HepG2 (cell line): ENCODE data around the gene VPS37B. TPM values are rescaled to one million over a fixed set of nuclear protein-coding genes. Genes with fewer than 3 reads are reported as not detected.

ENCODE experiments used
- AGO1 ChIP-seq: fragments of 200-400 bp; formaldehyde crosslinking; IDR thresholded peaks from 2 replicates; pipeline ENCODE4 v1.6.1; 2017; ENCODE audit warnings: mild to moderate bottlenecking, low read depth, low read length, moderate library complexity; ENCODE audit not compliant: poor library complexity, severe bottlenecking
- ARID5B ChIP-seq: IDR thresholded peaks from 2 replicates; pipeline ENCODE4 v1.4.0; 2020; ENCODE audit warnings: mild to moderate bottlenecking, missing genetic modification reagents
- BRCA1 ChIP-seq: sonication (generic); formaldehyde crosslinking; IDR thresholded peaks from 2 replicates; pipeline ENCODE4 v1.4.0; 2020; ENCODE audit warnings: missing genetic modification reagents
- MIXL1 ChIP-seq: IDR thresholded peaks from 2 replicates; pipeline ENCODE4 v1.6.1; 2016
- MXD4 ChIP-seq: IDR thresholded peaks from 2 replicates; pipeline ENCODE4 v1.6.1; 2016; ENCODE audit warnings: mild to moderate bottlenecking, missing biosample characterization, missing genetic modification reagents
- PHB2 ChIP-seq: fragments of 450-650 bp; IDR thresholded peaks from 2 replicates; pipeline ENCODE4 v1.6.1; 2018; ENCODE audit not compliant: partially characterized antibody
- SALL1 ChIP-seq: sonication (generic); formaldehyde crosslinking; IDR thresholded peaks from 2 replicates; pipeline ENCODE4 v1.8.0; 2022; ENCODE audit warnings: mild to moderate bottlenecking, missing genetic modification reagents
- SMC3 ChIP-seq: IDR thresholded peaks from 2 replicates; pipeline ENCODE4 v1.6.1; 2011; ENCODE audit warnings: low read length, improper control_type of control experiment
- TCF7L2 ChIP-seq: IDR thresholded peaks from 2 replicates; pipeline ENCODE4 v1.6.1; 2011; ENCODE audit warnings: mild to moderate bottlenecking, low read depth, low read length, moderate library complexity
- THAP8 ChIP-seq: sonication (generic); formaldehyde crosslinking; IDR thresholded peaks from 2 replicates; pipeline ENCODE4 v1.5.1; 2020; ENCODE audit warnings: missing genetic modification reagents, mild to moderate bottlenecking, borderline replicate concordance
- THAP9 ChIP-seq: sonication (generic); formaldehyde crosslinking; IDR thresholded peaks from 2 replicates; pipeline ENCODE4; 2020; ENCODE audit warnings: missing genetic modification reagents, mild to moderate bottlenecking, borderline replicate concordance
- UBTF ChIP-seq: sonication (generic); formaldehyde crosslinking; IDR thresholded peaks from 2 replicates; pipeline ENCODE4 v1.4.0; 2020; ENCODE audit warnings: mild to moderate bottlenecking, missing genetic modification reagents
- ZNF235 ChIP-seq: sonication (generic); formaldehyde crosslinking; IDR thresholded peaks from 2 replicates; pipeline ENCODE4 v1.8.1; 2023; ENCODE audit warnings: mild to moderate bottlenecking, missing genetic modification reagents, borderline replicate concordance
- ZNF34 ChIP-seq: sonication (generic); formaldehyde crosslinking; IDR thresholded peaks from 2 replicates; pipeline ENCODE4 v1.4.0; 2020; ENCODE audit warnings: mild to moderate bottlenecking, missing genetic modification reagents, borderline replicate concordance
- ZNF569 ChIP-seq: sonication (generic); formaldehyde crosslinking; IDR thresholded peaks from 2 replicates; pipeline ENCODE4 v1.5.0; 2020; ENCODE audit warnings: mild to moderate bottlenecking, missing genetic modification reagents, moderate library complexity, borderline replicate concordance
- ZNF597 ChIP-seq: sonication (generic); formaldehyde crosslinking; IDR thresholded peaks from 2 replicates; pipeline ENCODE4 v1.5.0; 2020; ENCODE audit warnings: missing genetic modification reagents
- ZNF652 ChIP-seq: IDR thresholded peaks from 2 replicates; pipeline ENCODE4 v1.6.1; 2016; ENCODE audit warnings: low read depth, borderline replicate concordance
- ZSCAN9 ChIP-seq: IDR thresholded peaks from 2 replicates; pipeline ENCODE4 v1.6.1; 2016; ENCODE audit warnings: borderline replicate concordance
- polyA plus RNA-seq, 8 experiments: library from polyadenylated mRNA; depleted of rRNA in 3 of 8; stranded (reverse) in 7 of 8; unstranded in 1 of 8; fragments of >200 nt; fragmentation: Illumina TruSeq in 4 of 8; extraction: Trizol in 4 of 8; gene quantifications; 2 replicates each; pipeline versions ENCODE4 v1.2.1 to v1.2.3, GENCODE V29; 2011 to 2016; ENCODE audit warnings: low read depth in 4 of 8, missing spikeins in 1 of 8, mixed read lengths in 1 of 8; ENCODE audit not compliant: insufficient read depth in 1 of 8
- total RNA-seq, 5 experiments: library from RNA; depleted of rRNA; stranded (reverse); fragments of >200 nt; fragmentation: Illumina TruSeq; extraction: Trizol; gene quantifications; 2 replicates each; pipeline ENCODE4 v1.2.3, GENCODE V29; 2016; ENCODE audit warnings: low read depth in 1 of 5

VPS37B gene
- total and polyA plus RNA-seq, 2 of the 13 experiments (the other 11 are each of a cell fraction or from before 2014, with no cell fraction given), result 4.6 to 5.3 TPM

GRCh38 chr12:122834104-122834920, 61.6 kb downstream of the VPS37B start (continued):
- TF ChIP-seq UBTF (CRISPR knock-in tag) (0 out of 2 replicates have a peak, but pooled peaks have one; percentile 27), MXD4 (CRISPR knock-in tag) (no peak), ZNF235 (CRISPR knock-in tag) (no peak), ARID5B (CRISPR knock-in tag) (peak; percentile 13; the same call in 1 of the 2 replicates), SALL1 (peak; percentile 16; the same call in 1 of the 2 replicates), THAP8 (CRISPR knock-in tag) (no peak), AGO1 (no peak), PHB2 (no peak), ZNF652 (CRISPR knock-in tag) (no peak), ZNF569 (CRISPR knock-in tag) (no peak), TCF7L2 (no peak), ZSCAN9 (CRISPR knock-in tag) (no peak), BRCA1 (no peak), ZNF597 (CRISPR knock-in tag) (no peak), MIXL1 (CRISPR knock-in tag) (no peak), ZNF34 (CRISPR knock-in tag) (no peak), THAP9 (CRISPR knock-in tag) (no peak), SMC3 (no peak)
